OCI-LY7 (cell line): ENCODE results near the gene GGCX. TPM values are rescaled to one million over a fixed set of nuclear protein-coding genes. Genes with fewer than 3 reads are reported as not detected.

Experiments
- BruUV-seq: library from RNA; stranded (reverse); fragments of 400-500 nt; replicated peaks from 2 replicates; lab custom pipeline; 2021; lab: Mats Ljungman, UMichigan
- CTCF ChIA-PET: fragments of 300-600 bp; sonication (Branson Sonifier 250); formaldehyde crosslinking; loops from one replicate; lab custom pipeline; 2022; ENCODE audit warnings: antibody characterized with exemption; ENCODE audit not compliant: unreplicated experiment; lab: Charles Lee
- POLR2A ChIA-PET: fragments of 300-600 bp; sonication (Branson Sonifier 250); formaldehyde crosslinking; loops from one replicate; lab custom pipeline; 2022; ENCODE audit warnings: antibody characterized with exemption; lab: Charles Lee
- DNase-seq: peaks from one replicate; pipeline ENCODE4 v3.0.0-alpha.2; 2015; ENCODE audit warnings: low spot score
- H2AFZ ChIP-seq: fragments of 200-600 bp; sonication (generic), shearing (Covaris generic); 2 replicates; pipeline ENCODE4 v1.6.1; 2014; ENCODE audit warnings: mild to moderate bottlenecking, antibody characterized with exemption, low read length, moderate library complexity
- H3K27ac ChIP-seq: fragments of 200-600 bp; sonication (generic); 2 replicates; pipeline ENCODE4 v1.5.1; 2014; ENCODE audit warnings: mixed run types, low read depth, mild to moderate bottlenecking, moderate library complexity, low read length, inconsistent platforms; ENCODE audit not compliant: poor library complexity, severe bottlenecking
- H3K36me3 ChIP-seq: fragments of 200-600 bp; sonication (generic); 2 replicates; pipeline ENCODE4 v1.6.1; 2014; ENCODE audit warnings: mild to moderate bottlenecking, antibody characterized with exemption, low read length, moderate library complexity, mixed read lengths; ENCODE audit not compliant: insufficient read depth
- H3K4me1 ChIP-seq: fragments of 200-600 bp; sonication (generic); 2 replicates; pipeline ENCODE4 v1.5.1; 2014; ENCODE audit warnings: mild to moderate bottlenecking, low read length; ENCODE audit not compliant: insufficient read depth, poor library complexity, severe bottlenecking
- H3K4me2 ChIP-seq: fragments of 200-600 bp; sonication (generic); 2 replicates; pipeline ENCODE4 v1.6.1; 2014; ENCODE audit warnings: mild to moderate bottlenecking, low read length
- H3K4me3 ChIP-seq: fragments of 200-600 bp; sonication (generic); 2 replicates; pipeline ENCODE4 v1.5.1; 2014; ENCODE audit warnings: mild to moderate bottlenecking, low read depth, low read length; ENCODE audit not compliant: poor library complexity, severe bottlenecking
- H3K79me2 ChIP-seq: fragments of 200-600 bp; sonication (generic); 2 replicates; pipeline ENCODE4 v1.6.1; 2016; ENCODE audit warnings: low read depth, mild to moderate bottlenecking, low read length, moderate library complexity, mixed read lengths; ENCODE audit not compliant: insufficient read depth
- H3K9me2 ChIP-seq: fragments of 200-600 bp; sonication (generic); 2 replicates; pipeline ENCODE4 v1.6.1; 2016; ENCODE audit warnings: mild to moderate bottlenecking, low read length, mixed read lengths; ENCODE audit not compliant: insufficient read depth
- H3K9me3 ChIP-seq: fragments of 200-600 bp; sonication (generic); 2 replicates; pipeline ENCODE4 v1.6.1; 2014; ENCODE audit warnings: mild to moderate bottlenecking, mixed run types, low read length, mixed read lengths
- H4K20me1 ChIP-seq: fragments of 200-600 bp; sonication (generic); 2 replicates; pipeline ENCODE4 v1.6.1; 2014; ENCODE audit warnings: mild to moderate bottlenecking, antibody characterized with exemption, low read length, moderate library complexity, mixed read lengths; ENCODE audit not compliant: insufficient read depth
- EZH2phosphoT487 ChIP-seq: fragments of 200-600 bp; sonication (generic); IDR thresholded peaks from 2 replicates; pipeline ENCODE4 v1.6.1; 2018; ENCODE audit warnings: low read depth, borderline replicate concordance, mild to moderate bottlenecking, mixed run types, antibody characterized with exemption, low read length, moderate library complexity, mixed read lengths
- intact Hi-C: fragments of 100-400 bp; cut with micrococcal nuclease; formaldehyde crosslinking; loops from one replicate; pipeline ENCODE4 v1.10.0; 2022; ENCODE audit not compliant: unreplicated experiment
- total RNA-seq, 2 experiments: library from RNA; depleted of rRNA in 1 of 2; stranded (reverse); fragments of >200 nt in 1 of 2; shearing (Covaris generic) in 1 of 2; gene quantifications; 2 replicates each; pipeline ENCODE4 v1.2.3, GENCODE V29; 2014 to 2022
- TF ChIP-seq, protein P1 (sequence below): fragments of 200-600 bp; sonication (generic); conservative IDR thresholded peaks from 2 replicates; pipeline ENCODE4 v1.5.1; 2014; ENCODE audit warnings: mild to moderate bottlenecking, antibody characterized with exemption, low read length, moderate library complexity, mixed read lengths

Gene GGCX
- total RNA-seq, 2 experiments from 2014 or later: 32.5 to 33.3 TPM

DNA sequence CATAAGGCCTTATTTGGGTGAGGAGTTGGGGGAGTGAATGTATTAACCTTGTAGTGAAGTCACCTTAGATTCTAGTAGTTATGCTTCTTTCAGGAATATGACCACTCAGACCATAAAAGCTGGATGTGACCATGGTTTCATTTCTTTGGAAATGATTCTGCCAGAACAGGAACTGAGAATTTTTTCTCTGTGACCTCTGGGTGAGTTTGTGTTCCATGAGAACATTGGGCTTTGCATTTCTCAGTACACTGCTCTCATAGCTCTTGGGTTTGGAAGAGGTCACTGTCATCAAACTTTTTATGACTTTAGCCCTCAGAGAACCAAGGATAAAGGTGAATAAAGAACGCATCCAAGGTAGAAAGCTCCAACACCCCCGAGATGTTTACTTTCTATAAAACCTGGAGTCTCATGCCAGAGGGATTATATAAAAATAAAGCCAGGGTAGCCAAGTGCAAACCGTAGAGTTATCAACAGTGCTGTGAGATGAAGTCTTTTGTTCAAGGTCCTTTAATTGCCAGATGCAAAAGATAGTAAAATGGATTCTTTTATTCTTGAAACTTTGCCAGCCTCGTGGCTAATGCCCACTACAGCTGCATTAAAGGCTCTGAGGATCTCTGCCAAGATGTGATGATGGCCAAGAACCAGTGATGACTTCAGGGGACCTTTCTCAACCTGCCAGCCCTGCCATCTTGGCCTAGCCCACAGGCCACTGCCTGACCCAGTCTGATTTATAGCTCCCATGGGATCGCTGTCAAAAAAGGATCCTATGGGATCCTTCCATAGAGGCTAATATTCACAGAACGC lies 50.1 kb downstream of the GGCX start:
- H3K4me3 ChIP-seq: no peak overlapping the region
- no peak overlapping the region for H3K27ac ChIP-seq
- intact Hi-C loops: no loop called here
- no peaks in the 10 kb centered on the region for H4K20me1 ChIP-seq
- TF ChIP-seq, protein P1, sequence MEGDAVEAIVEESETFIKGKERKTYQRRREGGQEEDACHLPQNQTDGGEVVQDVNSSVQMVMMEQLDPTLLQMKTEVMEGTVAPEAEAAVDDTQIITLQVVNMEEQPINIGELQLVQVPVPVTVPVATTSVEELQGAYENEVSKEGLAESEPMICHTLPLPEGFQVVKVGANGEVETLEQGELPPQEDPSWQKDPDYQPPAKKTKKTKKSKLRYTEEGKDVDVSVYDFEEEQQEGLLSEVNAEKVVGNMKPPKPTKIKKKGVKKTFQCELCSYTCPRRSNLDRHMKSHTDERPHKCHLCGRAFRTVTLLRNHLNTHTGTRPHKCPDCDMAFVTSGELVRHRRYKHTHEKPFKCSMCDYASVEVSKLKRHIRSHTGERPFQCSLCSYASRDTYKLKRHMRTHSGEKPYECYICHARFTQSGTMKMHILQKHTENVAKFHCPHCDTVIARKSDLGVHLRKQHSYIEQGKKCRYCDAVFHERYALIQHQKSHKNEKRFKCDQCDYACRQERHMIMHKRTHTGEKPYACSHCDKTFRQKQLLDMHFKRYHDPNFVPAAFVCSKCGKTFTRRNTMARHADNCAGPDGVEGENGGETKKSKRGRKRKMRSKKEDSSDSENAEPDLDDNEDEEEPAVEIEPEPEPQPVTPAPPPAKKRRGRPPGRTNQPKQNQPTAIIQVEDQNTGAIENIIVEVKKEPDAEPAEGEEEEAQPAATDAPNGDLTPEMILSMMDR: no peak
- TF ChIP-seq EZH2phosphoT487: no peak
- ChIA-PET CTCF (interaction anchor here (0.5 kb wide), 1 partner anchor 74 kb away, joined by 3 read pairs; no protein-coding TSS in a partner anchor), POLR2A (interaction anchor here (0.6 to 1.3 kb wide), 5 partner anchors 9 to 175 kb away, joined by 3 to 5 read pairs (median 4); no protein-coding TSS in a partner anchor)
- no peak for DNase-seq
- H3K36me3 ChIP-seq: no peaks in the 10 kb centered on the region
- no TSS peak for BruUV-seq
- no peak overlapping the region for H2AFZ ChIP-seq
- H3K9me3 ChIP-seq: no peaks in the 10 kb centered on the region
- H3K9me2 ChIP-seq: no peaks in the 10 kb centered on the region
- H3K4me2 ChIP-seq: no peak overlapping the region
- H3K79me2 ChIP-seq: no peaks in the 10 kb centered on the region
- no peaks in the 10 kb centered on the region for H3K4me1 ChIP-seq

DNA sequence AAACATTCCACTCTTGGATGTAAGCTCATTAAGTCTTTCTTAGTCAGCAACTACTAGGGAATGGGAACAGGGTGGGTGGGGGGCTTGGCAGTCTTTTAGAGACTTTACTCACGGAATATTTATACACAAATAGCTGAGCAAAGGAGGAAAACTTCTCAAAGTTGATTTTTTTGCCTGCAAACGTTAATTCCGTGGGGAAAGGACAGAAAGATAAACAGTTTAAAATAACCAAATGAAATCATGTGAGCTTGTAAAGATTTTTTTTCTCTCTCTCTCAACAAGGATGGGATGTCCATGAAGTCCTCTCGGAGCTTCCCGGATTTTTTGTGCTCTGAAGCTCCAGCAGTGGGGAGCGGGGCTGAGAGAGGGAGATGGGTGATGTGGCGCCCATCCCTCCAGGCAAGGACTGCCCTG lies 54.5 kb downstream of the GGCX start:
- DNase-seq: no peak
- Histone ChIP-seq H3K9me2 (no peaks in the 10 kb centered on the region), H4K20me1 (no peaks in the 10 kb centered on the region), H3K36me3 (no peaks in the 10 kb centered on the region), H3K4me1 (no peaks in the 10 kb centered on the region), H3K9me3 (no peaks in the 10 kb centered on the region), H3K27ac (no peak overlapping the region), H3K4me3 (no peak overlapping the region), H3K4me2 (no peak overlapping the region), H3K79me2 (no peaks in the 10 kb centered on the region), H2AFZ (no peak overlapping the region)
- intact Hi-C loops: no loop called here
- TF ChIP-seq, protein P1: no peak
- no peak for TF ChIP-seq EZH2phosphoT487
- POLR2A ChIA-PET: interaction anchor here (0.5 to 1.7 kb wide), 7 partner anchors 14 to 117 kb away, joined by 3 to 7 read pairs (median 4); no protein-coding TSS in a partner anchor
- CTCF ChIA-PET: interaction anchor here (0.6 kb wide), 1 partner anchor 337 kb away, joined by 3 read pairs; no protein-coding TSS in a partner anchor
- no TSS peak for BruUV-seq
